Uterus (tissue), 4 donors: ENCODE measurements around the gene SUPT3H. TPM values are rescaled to one million over a fixed set of nuclear protein-coding genes. Genes with fewer than 3 reads are reported as not detected.

Experiments used
- DNase-seq, 2 donors: peaks; one replicate each; pipeline ENCODE4 v3.0.0-alpha.2; 2019 to 2020
- H3K27ac ChIP-seq, 2 donors: fragments of 200-600 bp; sonication (generic); 1 replicate in 1 of 2; 2 replicates in 1 of 2; pipeline ENCODE4 v1.5.1; 2016 to 2018
- H3K27me3 ChIP-seq, 2 donors: fragments of 200-600 bp; sonication (generic); one replicate each; pipeline ENCODE4 v1.5.1; 2018 to 2019; ENCODE audit warnings: control low read depth in 1 of 2
- H3K36me3 ChIP-seq, 2 donors: fragments of 200-600 bp; sonication (generic); one replicate each; pipeline ENCODE4 v1.5.1; 2019; ENCODE audit warnings: control low read depth in 1 of 2
- H3K4me1 ChIP-seq, 2 donors: fragments of 200-600 bp; sonication (generic); one replicate each; pipeline ENCODE4 v1.5.1; 2018 to 2019; ENCODE audit warnings: control low read depth in 1 of 2
- H3K4me3 ChIP-seq, 2 donors: fragments of 200-600 bp; sonication (generic); 1 replicate in 1 of 2; 2 replicates in 1 of 2; pipeline ENCODE4 v1.5.1; 2018 to 2019; ENCODE audit warnings: mild to moderate bottlenecking in 1 of 2
- H3K9me3 ChIP-seq, 2 donors: fragments of 200-600 bp; sonication (generic); one replicate each; pipeline ENCODE4 v1.5.1; 2019; ENCODE audit warnings: control low read depth in 1 of 2
- CTCF ChIP-seq, 4 experiments: fragments of 200-600 bp in 2 of 4; fragments of 450-650 bp in 2 of 4; sonication (generic) in 2 of 4; IDR thresholded peaks; one replicate each; pipeline ENCODE4 v1.5.1; 2016 to 2019; ENCODE audit warnings: antibody characterized with exemption in 4 of 4, mild to moderate bottlenecking in 2 of 4, moderate library complexity in 1 of 4
- POLR2A ChIP-seq, 2 donors: fragments of 450-650 bp; IDR thresholded peaks; one replicate each; pipeline ENCODE4 v1.6.1; 2016; ENCODE audit warnings: antibody characterized with exemption in 2 of 2, mild to moderate bottlenecking in 1 of 2, moderate library complexity in 1 of 2
- intact Hi-C: fragments of 100-400 bp; cut with DNase I; formaldehyde crosslinking; loops from one replicate; pipeline ENCODE4 v1.15.1; 2023; ENCODE audit warnings: low total_unique reads
- total RNA-seq, 4 donors: library from RNA; depleted of rRNA in 3 of 4; stranded (reverse); fragments of >200 nt in 3 of 4; gene quantifications; one replicate each; pipeline versions ENCODE4 v1.1.0 to v1.2.4, GENCODE V29; 2014 to 2023
- donor health status: DM: yes; HTN: yes; CAD: no.

Gene SUPT3H
- total RNA-seq, 4 donors from 2014 or later: 1.3 to 14.9 (median 7.6) TPM

- TF ChIP-seq CTCF (IDR thresholded peaks at IDR 0.05) (no peak), POLR2A (IDR thresholded peaks at IDR 0.05) (no peak)
- H3K9me3 ChIP-seq: no peaks in the 10 kb centered on the region
- DNase-seq: no peak
- no peaks in the 10 kb centered on the region for H3K4me1 ChIP-seq
- intact Hi-C loops: no loop called here
- H3K27ac ChIP-seq: no peak overlapping the region
- H3K27me3 ChIP-seq: no peaks in the 10 kb centered on the region
- H3K36me3 ChIP-seq: no peaks in the 10 kb centered on the region
- no peak overlapping the region for H3K4me3 ChIP-seq
Measured at GRCh38 chr6:44804016-44804415, 573.7 kb downstream of the SUPT3H start.

- H3K36me3 ChIP-seq: no peaks in the 10 kb centered on the region
- no peak overlapping the region for H3K27ac ChIP-seq
- no peaks in the 10 kb centered on the region for H3K4me1 ChIP-seq
- H3K4me3 ChIP-seq: no peak overlapping the region
- no peak for DNase-seq
- H3K27me3 ChIP-seq: peaks cover 0 to 7% of the 10 kb centered on the region in 2 donors
- H3K9me3 ChIP-seq: no peaks in the 10 kb centered on the region
- no peak for TF ChIP-seq CTCF (IDR thresholded peaks at IDR 0.05)
- TF ChIP-seq POLR2A (IDR thresholded peaks at IDR 0.05): no peak
- intact Hi-C loops: no loop called here
Measured at GRCh38 chr6:44800784-44801592, 576.7 kb downstream of the SUPT3H start.

- Histone ChIP-seq H3K4me3 (no peak overlapping the region), H3K9me3 (no peaks in the 10 kb centered on the region), H3K27me3 (peaks cover 0 to 7% of the 10 kb centered on the region in 2 donors), H3K4me1 (no peaks in the 10 kb centered on the region), H3K36me3 (no peaks in the 10 kb centered on the region), H3K27ac (no peak overlapping the region)
- intact Hi-C loops: no loop called here
- TF ChIP-seq CTCF (IDR thresholded peaks at IDR 0.05): no peak
- no peak for TF ChIP-seq POLR2A (IDR thresholded peaks at IDR 0.05)
- peak in 1 of 2 donors; percentile 16 for DNase-seq
Measured at GRCh38 chr6:44800171-44800783, 577.5 kb downstream of the SUPT3H start.

GRCh38 chr6:44797746-44798145 is 580.0 kb downstream of the SUPT3H start:
- TF ChIP-seq POLR2A (IDR thresholded peaks at IDR 0.05): no peak
- TF ChIP-seq CTCF (IDR thresholded peaks at IDR 0.05): no peak
- Histone ChIP-seq H3K4me1 (no peaks in the 10 kb centered on the region), H3K36me3 (no peaks in the 10 kb centered on the region), H3K9me3 (no peaks in the 10 kb centered on the region), H3K4me3 (no peak overlapping the region), H3K27me3 (peaks cover 0 to 7% of the 10 kb centered on the region in 2 donors), H3K27ac (no peak overlapping the region)
- intact Hi-C loops: no loop called here
- no peak for DNase-seq

- H3K4me1 ChIP-seq: no peaks in the 10 kb centered on the region
- no peak for DNase-seq
- no peak overlapping the region for H3K4me3 ChIP-seq
- H3K9me3 ChIP-seq: no peaks in the 10 kb centered on the region
- intact Hi-C loops: no loop called here
- H3K27ac ChIP-seq: no peak overlapping the region
- TF ChIP-seq CTCF (IDR thresholded peaks at IDR 0.05): no peak
- TF ChIP-seq POLR2A (IDR thresholded peaks at IDR 0.05): no peak
- no peaks in the 10 kb centered on the region for H3K36me3 ChIP-seq
- peaks cover 0 to 7% of the 10 kb centered on the region in 2 donors for H3K27me3 ChIP-seq
Measured at GRCh38 chr6:44795326-44795725, 582.4 kb downstream of the SUPT3H start.
